ENCODE measurements around the gene ISLR2.
"Not testable (repeated sequence)": the region's sequence is repeated elsewhere in the genome, so short reads cannot be mapped to it uniquely, and the experiment has no call there.

DNA sequence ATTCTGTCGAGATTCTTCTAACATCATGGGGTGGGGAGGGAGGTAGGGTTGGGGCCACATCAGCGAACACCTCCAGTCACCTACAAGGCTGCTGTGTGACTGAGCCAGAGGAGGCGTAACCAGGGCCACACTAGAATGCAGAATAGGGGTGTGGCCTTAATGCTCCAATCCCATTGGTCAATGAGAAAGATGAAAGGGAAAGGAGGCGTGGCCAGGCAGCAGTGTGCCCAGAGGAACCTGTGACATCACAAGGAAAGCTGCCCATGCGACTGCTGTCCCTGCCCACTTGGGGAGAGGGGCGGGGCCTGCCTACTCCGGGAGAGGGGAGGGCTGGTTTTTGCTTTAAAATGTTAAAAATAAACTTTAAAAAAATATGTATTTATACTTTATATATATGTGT is 47.9 kb upstream of the ISLR2 start, which contains the start of gene GOLGA6A:
- TF ChIP-seq, protein P1, sequence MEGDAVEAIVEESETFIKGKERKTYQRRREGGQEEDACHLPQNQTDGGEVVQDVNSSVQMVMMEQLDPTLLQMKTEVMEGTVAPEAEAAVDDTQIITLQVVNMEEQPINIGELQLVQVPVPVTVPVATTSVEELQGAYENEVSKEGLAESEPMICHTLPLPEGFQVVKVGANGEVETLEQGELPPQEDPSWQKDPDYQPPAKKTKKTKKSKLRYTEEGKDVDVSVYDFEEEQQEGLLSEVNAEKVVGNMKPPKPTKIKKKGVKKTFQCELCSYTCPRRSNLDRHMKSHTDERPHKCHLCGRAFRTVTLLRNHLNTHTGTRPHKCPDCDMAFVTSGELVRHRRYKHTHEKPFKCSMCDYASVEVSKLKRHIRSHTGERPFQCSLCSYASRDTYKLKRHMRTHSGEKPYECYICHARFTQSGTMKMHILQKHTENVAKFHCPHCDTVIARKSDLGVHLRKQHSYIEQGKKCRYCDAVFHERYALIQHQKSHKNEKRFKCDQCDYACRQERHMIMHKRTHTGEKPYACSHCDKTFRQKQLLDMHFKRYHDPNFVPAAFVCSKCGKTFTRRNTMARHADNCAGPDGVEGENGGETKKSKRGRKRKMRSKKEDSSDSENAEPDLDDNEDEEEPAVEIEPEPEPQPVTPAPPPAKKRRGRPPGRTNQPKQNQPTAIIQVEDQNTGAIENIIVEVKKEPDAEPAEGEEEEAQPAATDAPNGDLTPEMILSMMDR (IDR thresholded peaks at IDR 0.05; ENCODE audit: low read length): not testable (repeated sequence)
- TF ChIP-seq EZH2 (optimal IDR thresholded peaks at IDR 0.05; ENCODE audit: low read depth, low read length); EZH2phosphoT487 (IDR thresholded peaks at IDR 0.05; ENCODE audit: low read length): not testable (repeated sequence)

All from MM.1S (cell line).